ENCODE data around the gene IVD.

Gene IVD

GRCh38 chr15:40405501-40406381 lies at the start of gene IVD:
Gene IVD (plus strand): TSS chr15:40405795. CDS start chr15:40405828, 33 bp downstream.
- peak; percentile 85 to 89 (median 86) for DNase-seq (ENCODE audit: low read depth in 3 of 3)

DNA sequence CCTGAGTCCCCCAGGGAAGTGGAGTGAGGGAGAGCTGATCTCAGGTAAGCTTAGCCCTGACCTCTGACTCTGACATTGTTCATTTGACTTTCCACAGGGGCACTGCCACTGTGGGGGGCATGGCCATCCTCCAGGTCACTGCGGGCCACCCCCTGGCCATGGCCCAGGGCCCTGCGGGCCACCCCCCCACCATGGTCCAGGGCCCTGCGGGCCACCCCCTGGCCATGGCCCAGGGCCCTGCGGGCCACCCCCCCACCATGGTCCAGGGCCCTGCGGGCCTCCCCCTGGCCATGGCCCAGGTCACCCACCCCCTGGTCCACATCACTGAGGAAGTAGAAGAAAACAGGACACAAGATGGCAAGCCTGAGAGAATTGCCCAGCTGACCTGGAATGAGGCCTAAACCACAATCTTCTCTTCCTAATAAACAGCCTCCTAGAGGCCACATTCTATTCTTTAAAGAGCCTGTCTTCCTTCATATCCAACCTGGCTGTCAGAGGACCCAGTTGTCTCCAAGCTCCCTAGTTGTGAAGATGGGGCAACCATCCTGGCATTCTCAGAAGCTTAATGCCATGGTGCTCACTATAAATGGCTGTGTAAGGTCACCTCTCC lies 49.5 kb upstream of the IVD start:
- DNase-seq (ENCODE audit: low read depth in 3 of 3) = no peak

- DNase-seq (ENCODE audit: low read depth in 3 of 3) = no peak
Measured at GRCh38 chr15:40357246-40357645, 48.3 kb upstream of the IVD start.

DNA sequence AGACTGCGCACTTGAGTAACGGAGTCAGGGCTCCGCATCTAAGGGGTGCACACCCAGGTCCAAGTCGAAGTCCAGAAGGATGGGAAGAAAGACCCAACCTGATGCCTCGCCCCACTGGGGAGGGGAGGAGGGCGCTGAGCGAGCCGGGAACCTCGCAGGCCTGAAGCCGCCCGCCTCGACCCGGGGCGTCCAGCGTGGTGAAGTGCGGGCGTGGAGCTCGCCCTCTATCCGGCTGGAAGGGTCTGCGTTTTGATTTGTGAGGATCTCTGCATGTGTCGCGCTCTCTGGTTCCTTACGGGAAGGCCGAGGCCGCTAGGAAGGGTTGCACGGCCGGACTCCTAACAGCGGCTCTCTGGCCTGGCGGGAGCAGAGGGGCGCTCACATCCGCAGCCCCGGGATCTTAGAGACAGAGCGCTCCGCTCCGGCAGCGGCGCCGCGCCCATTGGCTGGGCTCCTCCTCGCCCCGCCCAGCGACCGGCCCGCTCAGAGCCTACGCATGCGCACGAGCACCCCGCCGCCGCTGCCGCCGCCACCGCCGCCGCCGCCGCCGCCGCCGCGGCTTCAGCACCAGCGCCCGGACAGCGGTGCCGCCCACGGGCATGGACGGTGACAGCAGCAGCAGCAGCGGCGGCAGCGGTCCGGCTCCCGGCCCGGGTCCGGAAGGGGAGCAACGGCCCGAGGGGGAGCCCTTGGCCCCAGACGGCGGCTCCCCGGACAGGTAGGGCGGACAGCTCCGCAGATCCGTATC lies 47.7 kb upstream of the IVD start, which contains the start of gene DISP2:
DISP2 (plus strand) TSS at position 497 of the 748 bp plus-strand sequence; CDS start at position 600, 103 bp downstream.
- DNase-seq (ENCODE audit: low read depth in 3 of 3) = peak; percentile 80 to 86 (median 84)

DNA sequence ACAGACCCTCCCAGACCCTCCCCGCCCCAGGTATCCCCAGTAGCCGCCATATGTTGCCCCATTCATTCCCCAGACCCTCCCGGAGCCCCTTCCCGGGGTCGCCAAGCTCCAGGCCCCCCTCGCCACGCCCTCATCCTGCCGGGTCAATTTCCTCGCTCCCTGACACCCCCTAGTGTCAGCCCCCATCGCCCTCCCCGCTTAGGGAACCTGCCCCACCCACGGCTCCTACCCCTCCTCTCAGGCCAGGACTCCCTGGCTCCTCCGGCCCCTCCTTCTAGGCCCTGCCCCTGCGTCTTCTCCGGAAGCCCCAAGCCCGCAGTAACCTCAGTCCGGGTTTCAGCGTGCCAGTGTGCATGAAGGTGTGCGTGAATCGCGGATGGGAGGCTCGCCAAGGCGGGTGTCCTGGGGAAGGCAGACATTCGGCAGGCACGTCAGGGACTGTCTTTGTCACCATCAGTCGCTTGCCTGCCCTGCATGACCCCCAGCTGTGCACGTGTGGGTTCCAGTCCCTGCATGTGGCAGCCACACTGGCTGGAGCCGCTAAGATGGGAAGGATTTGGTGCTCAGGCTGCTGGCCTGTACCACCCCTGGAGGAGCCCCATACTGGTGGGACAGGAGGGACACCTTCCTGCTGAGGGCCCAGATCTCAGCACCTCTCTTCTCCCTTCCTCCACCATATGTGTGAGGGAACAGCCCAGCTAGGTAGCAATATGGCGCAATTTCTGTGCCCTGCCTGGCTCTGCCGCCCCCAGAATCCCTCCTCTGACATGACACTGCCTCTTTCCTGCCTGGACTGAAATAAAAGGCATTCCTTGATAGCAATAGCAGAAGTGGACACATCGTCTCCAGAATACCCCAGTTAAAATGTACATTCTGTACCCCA lies 46.9 kb upstream of the IVD start:
- DNase-seq (ENCODE audit: low read depth in 3 of 3) = no peak

- no peak for DNase-seq (ENCODE audit: low read depth in 3 of 3)
Measured at GRCh38 chr15:40360015-40360414, 45.6 kb upstream of the IVD start.

GRCh38 chr15:40361640-40362039 lies 44.0 kb upstream of the IVD start:
- DNase-seq (ENCODE audit: low read depth in 3 of 3) = no peak

DNA sequence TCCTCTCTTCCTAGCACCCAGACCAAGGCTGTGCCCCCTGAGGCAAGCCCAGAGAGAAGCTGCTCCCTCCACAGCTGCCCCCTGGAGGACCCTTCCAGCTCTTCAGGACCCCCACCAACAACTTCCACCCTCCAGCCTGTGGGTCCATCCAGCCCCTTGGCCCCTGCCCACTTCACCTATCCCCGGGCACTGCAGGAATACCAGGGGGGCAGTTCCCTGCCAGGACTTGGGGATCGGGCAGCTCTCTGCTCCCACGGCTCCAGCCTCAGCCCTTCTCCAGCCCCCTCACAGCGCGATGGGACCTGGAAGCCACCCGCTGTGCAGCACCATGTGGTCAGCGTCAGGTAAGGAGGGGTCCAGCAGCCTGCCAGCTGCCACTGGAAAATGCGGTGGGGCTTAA lies 42.0 kb upstream of the IVD start:
- DNase-seq (ENCODE audit: low read depth in 3 of 3) = no peak

DNA sequence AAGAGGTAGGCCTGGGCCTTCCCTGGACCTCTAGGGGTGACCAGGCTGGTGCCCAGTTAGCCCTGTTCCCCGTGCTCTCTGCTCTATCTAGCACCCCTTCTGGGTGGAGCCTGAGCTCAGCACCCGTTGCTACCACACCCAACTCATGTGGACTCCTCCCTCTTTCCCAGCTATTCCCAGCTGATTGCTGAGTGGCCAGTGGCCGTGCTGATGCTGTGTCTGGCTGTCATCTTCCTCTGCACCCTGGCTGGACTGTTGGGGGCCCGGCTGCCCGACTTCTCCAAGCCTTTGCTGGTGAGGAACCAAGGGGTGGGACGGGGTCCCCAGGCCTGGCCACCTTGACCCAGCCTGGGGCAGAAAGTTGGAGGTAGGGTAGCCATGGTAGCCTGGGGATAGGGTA lies 41.3 kb upstream of the IVD start:
- no peak for DNase-seq (ENCODE audit: low read depth in 3 of 3)

GRCh38 chr15:40365016-40365415 lies 40.6 kb upstream of the IVD start:
- DNase-seq (ENCODE audit: low read depth in 3 of 3) = no peak

DNA sequence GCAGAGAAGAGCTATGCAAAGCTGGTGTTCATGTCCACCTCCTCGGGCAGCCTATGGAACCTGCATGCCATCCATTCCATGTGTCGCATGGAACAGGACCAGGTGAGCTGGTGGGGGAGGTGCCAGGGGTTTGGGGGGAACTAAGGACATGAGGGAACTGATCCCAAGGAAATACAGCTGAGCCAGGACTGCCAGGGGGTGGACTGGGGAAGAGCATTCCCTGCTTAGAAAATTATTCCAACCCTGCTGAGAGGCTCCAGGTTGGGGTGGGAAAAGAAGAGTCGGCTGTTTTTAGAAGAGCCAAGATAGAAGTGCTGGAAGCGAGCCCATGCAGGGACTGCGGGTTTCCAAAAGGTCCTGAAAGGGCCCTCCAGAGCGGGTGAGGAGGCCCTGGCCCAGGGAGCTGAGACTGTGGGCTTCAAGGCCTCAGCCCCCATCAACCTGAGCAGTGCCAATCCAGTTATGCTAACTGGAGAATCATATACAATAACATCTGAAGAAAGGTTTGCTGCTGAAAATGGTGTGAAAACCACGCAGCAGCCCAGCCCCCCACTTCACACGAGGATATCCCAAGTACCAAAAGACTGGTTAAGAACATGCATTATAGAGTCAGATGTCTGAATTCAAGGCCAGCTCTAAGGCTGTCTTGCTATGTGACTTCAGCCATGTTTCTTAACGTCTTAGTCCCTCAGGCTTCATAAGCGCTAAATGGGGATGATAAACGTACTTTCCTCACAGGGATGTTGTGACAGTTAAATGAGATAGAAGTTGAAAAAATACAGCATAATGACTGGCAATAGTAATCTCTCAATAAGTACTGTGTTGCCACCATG lies 39.8 kb upstream of the IVD start:
- DNase-seq (ENCODE audit: low read depth in 3 of 3) = no peak

DNA sequence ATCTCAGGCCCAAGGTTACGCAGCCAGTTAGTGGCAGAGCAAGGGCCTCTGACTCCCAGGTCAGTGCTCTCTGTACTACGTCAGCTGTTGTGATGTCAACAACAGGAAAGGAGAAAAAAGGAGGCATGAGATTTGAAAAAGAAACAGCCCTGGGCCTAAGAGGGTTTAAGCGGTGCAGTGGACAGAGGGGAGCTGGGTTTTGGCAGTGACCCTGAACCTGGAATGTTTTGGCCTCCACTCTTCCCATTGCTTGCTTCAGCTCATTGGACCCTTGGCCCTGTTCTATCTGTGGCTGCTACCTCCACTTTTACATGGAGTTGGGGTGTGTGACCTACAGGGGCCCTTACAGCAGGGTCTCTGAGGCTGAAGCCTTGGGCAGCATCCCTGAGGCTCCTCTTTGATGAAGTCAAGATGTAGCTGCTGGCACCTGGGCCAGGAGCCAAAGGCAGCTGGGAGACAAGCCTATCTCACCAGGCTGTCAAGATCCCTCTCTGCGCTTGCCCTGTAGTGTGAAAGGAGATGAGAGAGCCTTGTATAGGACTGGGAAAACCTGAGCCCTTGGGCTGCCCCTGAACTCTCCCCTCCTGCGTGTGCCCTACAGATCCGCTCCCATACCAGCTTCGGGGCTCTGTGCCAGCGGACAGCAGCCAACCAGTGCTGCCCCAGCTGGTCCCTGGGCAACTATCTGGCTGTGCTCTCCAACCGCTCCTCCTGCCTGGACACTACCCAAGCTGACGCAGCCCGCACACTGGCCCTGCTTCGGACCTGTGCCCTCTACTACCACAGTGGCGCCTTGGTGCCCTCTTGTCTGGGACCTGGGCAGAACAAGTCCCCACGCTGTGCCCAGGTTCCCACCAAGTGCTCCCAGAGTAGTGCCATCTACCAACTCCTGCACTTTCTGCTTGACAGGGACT lies 38.9 kb upstream of the IVD start:
- no peak for DNase-seq (ENCODE audit: low read depth in 3 of 3)

GRCh38 chr15:40367371-40367685 lies 38.3 kb upstream of the IVD start:
- no peak for DNase-seq (ENCODE audit: low read depth in 3 of 3)

GRCh38 chr15:40367686-40368611 lies 37.6 kb upstream of the IVD start:
- DNase-seq (ENCODE audit: low read depth in 3 of 3) = peak; percentile 67 to 78 (median 78)

DNA sequence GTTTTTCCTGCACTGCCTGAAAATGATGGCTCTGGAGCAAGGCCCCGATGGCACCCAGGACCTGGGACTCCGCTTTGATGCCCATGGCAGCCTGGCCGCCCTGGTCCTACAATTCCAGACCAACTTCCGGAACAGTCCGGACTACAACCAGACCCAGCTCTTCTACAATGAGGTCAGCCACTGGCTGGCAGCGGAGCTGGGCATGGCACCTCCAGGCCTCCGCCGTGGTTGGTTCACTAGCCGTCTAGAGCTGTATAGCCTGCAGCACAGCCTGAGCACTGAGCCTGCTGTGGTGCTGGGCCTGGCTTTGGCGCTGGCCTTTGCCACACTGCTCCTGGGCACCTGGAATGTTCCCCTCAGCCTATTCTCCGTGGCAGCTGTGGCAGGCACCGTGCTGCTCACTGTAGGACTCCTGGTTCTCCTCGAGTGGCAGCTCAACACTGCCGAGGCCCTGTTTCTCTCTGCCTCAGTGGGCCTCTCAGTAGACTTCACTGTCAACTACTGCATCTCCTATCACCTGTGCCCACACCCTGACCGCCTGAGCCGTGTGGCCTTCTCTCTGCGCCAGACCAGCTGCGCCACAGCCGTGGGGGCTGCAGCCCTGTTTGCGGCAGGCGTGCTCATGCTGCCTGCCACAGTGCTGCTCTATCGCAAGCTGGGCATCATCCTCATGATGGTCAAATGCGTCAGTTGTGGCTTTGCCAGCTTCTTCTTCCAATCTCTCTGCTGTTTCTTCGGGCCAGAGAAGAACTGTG lies 36.7 kb upstream of the IVD start:
- DNase-seq (ENCODE audit: low read depth in 3 of 3) = no peak

DNA sequence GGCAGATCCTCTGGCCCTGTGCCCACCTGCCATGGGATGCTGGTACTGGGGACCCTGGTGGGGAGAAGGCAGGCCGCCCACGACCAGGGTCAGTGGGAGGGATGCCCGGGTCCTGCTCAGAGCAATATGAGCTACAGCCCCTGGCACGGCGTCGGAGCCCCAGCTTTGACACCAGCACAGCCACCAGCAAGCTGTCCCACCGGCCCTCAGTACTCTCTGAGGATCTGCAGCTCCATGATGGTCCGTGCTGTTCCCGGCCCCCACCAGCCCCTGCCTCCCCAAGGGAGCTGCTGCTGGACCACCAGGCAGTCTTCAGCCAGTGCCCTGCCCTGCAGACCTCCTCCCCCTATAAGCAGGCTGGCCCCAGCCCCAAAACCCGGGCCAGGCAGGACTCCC lies 36.1 kb upstream of the IVD start:
- no peak for DNase-seq (ENCODE audit: low read depth in 3 of 3)

DNA sequence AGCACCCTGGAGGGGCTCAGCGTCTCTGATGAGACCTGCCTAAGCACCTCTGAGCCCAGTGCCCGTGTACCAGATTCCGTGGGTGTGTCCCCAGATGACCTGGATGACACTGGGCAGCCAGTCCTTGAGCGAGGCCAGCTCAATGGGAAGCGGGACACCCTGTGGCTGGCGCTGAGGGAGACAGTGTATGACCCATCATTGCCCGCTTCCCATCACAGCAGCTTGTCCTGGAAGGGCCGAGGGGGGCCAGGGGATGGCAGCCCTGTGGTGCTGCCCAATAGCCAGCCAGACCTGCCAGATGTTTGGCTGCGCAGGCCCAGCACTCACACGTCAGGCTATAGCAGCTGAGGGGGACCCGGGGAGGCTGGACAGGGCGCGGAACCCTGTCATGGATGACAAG lies 35.6 kb upstream of the IVD start:
- no peak for DNase-seq (ENCODE audit: low read depth in 3 of 3)

DNA sequence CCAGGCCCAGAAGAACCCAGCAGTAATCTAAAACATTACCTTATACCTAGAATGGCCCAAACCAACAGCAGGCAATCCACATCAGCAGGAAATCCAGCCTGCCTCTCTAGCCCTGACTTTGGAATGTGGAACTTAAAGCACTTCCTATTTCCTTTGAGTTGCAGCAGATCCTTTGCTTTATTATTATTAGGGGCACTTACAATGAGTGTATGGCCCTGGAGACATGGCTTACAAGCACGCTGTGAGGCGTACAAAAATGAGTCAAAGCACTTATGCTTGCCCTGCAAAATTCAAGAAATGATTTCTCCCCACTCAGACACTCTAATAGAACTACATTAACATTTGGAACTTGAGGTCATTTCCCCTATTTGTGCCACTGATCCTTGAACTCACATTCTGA lies 32.6 kb upstream of the IVD start:
- no peak for DNase-seq (ENCODE audit: low read depth in 3 of 3)
